ENCODE measurements around the gene GCLC. TPM values are rescaled to one million over a fixed set of nuclear protein-coding genes. Genes with fewer than 3 reads are reported as not detected.

Gene GCLC
- total and polyA plus RNA-seq, 9 of the 15 experiments (the other 6 are each of a cell fraction or from before 2014, with no cell fraction given) = 3.9 to 20.0 (median 9.4) TPM

DNA sequence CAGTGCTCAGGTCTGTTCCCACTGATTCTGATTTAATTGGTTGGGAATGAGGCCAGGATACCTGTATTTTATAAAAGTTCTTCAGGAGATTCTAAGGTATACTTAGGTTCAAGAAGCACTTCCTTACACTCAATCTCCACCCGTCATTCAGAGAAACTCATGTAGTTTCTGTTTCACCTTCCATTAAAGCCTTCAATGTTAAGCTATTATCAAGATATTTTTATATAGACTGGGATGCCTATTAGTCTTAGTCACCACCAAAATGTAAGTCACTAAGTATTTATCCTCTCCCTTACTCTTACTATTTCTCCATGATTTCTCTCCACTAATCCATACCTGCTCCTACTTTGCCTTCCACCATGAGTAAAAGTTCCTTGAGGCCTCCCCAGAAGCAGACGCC is 38.1 kb upstream of the GCLC start:
- TF ChIP-seq ZBED1 (IDR thresholded peaks at IDR 0.05) = no peak
- no peak for TF ChIP-seq MTA1 (IDR thresholded peaks at IDR 0.05; ENCODE audit: borderline replicate concordance)
- no peak for TF ChIP-seq U2AF2 (optimal IDR thresholded peaks at IDR 0.05; ENCODE audit: low read depth, low read length)
- TF ChIP-seq, protein P1, sequence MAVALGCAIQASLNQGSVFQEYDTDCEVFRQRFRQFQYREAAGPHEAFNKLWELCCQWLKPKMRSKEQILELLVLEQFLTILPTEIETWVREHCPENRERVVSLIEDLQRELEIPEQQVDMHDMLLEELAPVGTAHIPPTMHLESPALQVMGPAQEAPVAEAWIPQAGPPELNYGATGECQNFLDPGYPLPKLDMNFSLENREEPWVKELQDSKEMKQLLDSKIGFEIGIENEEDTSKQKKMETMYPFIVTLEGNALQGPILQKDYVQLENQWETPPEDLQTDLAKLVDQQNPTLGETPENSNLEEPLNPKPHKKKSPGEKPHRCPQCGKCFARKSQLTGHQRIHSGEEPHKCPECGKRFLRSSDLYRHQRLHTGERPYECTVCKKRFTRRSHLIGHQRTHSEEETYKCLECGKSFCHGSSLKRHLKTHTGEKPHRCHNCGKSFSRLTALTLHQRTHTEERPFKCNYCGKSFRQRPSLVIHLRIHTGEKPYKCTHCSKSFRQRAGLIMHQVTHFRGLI (CRISPR knock-in tag; IDR thresholded peaks at IDR 0.05) = no peak
- TF ChIP-seq, protein P2, sequence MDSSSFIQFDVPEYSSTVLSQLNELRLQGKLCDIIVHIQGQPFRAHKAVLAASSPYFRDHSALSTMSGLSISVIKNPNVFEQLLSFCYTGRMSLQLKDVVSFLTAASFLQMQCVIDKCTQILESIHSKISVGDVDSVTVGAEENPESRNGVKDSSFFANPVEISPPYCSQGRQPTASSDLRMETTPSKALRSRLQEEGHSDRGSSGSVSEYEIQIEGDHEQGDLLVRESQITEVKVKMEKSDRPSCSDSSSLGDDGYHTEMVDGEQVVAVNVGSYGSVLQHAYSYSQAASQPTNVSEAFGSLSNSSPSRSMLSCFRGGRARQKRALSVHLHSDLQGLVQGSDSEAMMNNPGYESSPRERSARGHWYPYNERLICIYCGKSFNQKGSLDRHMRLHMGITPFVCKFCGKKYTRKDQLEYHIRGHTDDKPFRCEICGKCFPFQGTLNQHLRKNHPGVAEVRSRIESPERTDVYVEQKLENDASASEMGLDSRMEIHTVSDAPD (CRISPR knock-in tag; IDR thresholded peaks at IDR 0.05) = no peak
- TF ChIP-seq, protein P3, sequence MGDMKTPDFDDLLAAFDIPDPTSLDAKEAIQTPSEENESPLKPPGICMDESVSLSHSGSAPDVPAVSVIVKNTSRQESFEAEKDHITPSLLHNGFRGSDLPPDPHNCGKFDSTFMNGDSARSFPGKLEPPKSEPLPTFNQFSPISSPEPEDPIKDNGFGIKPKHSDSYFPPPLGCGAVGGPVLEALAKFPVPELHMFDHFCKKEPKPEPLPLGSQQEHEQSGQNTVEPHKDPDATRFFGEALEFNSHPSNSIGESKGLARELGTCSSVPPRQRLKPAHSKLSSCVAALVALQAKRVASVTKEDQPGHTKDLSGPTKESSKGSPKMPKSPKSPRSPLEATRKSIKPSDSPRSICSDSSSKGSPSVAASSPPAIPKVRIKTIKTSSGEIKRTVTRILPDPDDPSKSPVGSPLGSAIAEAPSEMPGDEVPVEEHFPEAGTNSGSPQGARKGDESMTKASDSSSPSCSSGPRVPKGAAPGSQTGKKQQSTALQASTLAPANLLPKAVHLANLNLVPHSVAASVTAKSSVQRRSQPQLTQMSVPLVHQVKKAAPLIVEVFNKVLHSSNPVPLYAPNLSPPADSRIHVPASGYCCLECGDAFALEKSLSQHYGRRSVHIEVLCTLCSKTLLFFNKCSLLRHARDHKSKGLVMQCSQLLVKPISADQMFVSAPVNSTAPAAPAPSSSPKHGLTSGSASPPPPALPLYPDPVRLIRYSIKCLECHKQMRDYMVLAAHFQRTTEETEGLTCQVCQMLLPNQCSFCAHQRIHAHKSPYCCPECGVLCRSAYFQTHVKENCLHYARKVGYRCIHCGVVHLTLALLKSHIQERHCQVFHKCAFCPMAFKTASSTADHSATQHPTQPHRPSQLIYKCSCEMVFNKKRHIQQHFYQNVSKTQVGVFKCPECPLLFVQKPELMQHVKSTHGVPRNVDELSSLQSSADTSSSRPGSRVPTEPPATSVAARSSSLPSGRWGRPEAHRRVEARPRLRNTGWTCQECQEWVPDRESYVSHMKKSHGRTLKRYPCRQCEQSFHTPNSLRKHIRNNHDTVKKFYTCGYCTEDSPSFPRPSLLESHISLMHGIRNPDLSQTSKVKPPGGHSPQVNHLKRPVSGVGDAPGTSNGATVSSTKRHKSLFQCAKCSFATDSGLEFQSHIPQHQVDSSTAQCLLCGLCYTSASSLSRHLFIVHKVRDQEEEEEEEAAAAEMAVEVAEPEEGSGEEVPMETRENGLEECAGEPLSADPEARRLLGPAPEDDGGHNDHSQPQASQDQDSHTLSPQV (IDR thresholded peaks at IDR 0.05) = no peak
- TF ChIP-seq, protein P4, sequence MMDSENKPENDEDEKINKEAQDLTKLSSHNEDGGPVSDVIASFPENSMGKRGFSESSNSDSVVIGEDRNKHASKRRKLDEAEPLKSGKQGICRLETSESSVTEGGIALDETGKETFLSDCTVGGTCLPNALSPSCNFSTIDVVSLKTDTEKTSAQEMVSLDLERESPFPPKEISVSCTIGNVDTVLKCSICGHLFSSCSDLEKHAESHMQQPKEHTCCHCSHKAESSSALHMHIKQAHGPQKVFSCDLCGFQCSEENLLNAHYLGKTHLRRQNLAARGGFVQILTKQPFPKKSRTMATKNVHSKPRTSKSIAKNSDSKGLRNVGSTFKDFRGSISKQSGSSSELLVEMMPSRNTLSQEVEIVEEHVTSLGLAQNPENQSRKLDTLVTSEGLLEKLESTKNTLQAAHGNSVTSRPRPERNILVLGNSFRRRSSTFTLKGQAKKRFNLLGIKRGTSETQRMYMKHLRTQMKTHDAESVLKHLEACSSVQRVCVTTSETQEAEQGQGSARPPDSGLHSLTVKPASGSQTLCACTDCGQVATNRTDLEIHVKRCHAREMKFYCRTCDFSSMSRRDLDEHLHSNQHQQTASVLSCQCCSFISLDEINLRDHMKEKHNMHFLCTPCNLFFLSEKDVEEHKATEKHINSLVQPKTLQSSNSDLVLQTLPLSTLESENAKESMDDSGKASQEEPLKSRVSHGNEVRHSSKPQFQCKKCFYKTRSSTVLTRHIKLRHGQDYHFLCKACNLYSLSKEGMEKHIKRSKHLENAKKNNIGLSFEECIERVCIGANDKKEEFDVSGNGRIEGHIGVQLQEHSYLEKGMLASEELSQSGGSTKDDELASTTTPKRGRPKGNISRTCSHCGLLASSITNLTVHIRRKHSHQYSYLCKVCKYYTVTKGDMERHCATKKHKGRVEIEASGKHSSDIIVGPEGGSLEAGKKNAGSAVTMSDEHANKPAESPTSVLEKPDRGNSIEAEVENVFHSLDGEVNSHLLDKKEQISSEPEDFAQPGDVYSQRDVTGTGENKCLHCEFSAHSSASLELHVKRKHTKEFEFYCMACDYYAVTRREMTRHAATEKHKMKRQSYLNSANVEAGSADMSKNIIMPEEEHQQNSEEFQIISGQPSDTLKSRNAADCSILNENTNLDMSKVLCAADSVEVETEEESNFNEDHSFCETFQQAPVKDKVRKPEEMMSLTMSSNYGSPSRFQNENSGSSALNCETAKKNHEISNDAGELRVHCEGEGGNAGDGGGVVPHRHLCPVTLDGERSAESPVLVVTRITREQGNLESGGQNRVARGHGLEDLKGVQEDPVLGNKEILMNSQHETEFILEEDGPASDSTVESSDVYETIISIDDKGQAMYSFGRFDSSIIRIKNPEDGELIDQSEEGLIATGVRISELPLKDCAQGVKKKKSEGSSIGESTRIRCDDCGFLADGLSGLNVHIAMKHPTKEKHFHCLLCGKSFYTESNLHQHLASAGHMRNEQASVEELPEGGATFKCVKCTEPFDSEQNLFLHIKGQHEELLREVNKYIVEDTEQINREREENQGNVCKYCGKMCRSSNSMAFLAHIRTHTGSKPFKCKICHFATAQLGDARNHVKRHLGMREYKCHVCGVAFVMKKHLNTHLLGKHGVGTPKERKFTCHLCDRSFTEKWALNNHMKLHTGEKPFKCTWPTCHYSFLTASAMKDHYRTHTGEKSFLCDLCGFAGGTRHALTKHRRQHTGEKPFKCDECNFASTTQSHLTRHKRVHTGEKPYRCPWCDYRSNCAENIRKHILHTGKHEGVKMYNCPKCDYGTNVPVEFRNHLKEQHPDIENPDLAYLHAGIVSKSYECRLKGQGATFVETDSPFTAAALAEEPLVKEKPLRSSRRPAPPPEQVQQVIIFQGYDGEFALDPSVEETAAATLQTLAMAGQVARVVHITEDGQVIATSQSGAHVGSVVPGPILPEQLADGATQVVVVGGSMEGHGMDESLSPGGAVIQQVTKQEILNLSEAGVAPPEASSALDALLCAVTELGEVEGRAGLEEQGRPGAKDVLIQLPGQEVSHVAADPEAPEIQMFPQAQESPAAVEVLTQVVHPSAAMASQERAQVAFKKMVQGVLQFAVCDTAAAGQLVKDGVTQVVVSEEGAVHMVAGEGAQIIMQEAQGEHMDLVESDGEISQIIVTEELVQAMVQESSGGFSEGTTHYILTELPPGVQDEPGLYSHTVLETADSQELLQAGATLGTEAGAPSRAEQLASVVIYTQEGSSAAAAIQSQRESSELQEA (IDR thresholded peaks at IDR 0.05; ENCODE audit: low read depth) = no peak
- no TSS peak for BruUV-seq (replicated peaks)
- DNase-seq (ENCODE audit: extremely low read depth in 1 of 4, low spot score in 3 of 4) (no peak), FAIRE-seq (no peak), ATAC-seq (no peak)
- 10% methylated on average over 2 of the region's 2 CpGs for WGBS (ENCODE audit: insufficient coverage, low coverage, missing lambda C conversion rate)
- Histone ChIP-seq H2AFZ (ENCODE audit: low read depth, low read length) (no peak overlapping the region), H3K4me3 (no peak overlapping the region), H3K79me2 (ENCODE audit: control insufficient read depth, insufficient read depth, low read length) (no peaks in the 10 kb centered on the region), H3K9me1 (ENCODE audit: control insufficient read depth, insufficient read depth, low read length) (no peaks in the 10 kb centered on the region), H4K20me1 (replicated peaks; ENCODE audit: control insufficient read depth, insufficient read depth, low read length) (no peaks in the 10 kb centered on the region), H3K27me3 (ENCODE audit: control insufficient read depth in 2 of 2, insufficient read depth in 2 of 2, low read length in 2 of 2) (peaks cover 2 to 5% of the 10 kb centered on the region in 2 experiments; a peak in 2 of 5 replicates), H3K4me2 (ENCODE audit: insufficient read depth, low read length) (no peak overlapping the region), H3K9me3 (replicated peaks; ENCODE audit: control insufficient read depth, insufficient read depth, low read depth, low read length) (no peaks in the 10 kb centered on the region), H3K4me1 (replicated peaks in 1 of 2; ENCODE audit: control insufficient read depth in 2 of 2, insufficient read depth in 2 of 2, low read length in 2 of 2) (no peaks in the 10 kb centered on the region), H3K36me3 (ENCODE audit: control insufficient read depth, insufficient read depth, low read length) (no peaks in the 10 kb centered on the region), H3K9ac (ENCODE audit: insufficient read depth in 1 of 2, low read depth in 2 of 2, low read length in 2 of 2) (no peak overlapping the region), H3K27ac (ENCODE audit: extremely low read depth, low read depth, low read length) (no peak overlapping the region)
- intact Hi-C loops (cut with micrococcal nuclease) (no loop called here), in situ Hi-C loops (cut with MboI) (no loop called here)
- ChIA-PET POLR2A (no interaction called here), CTCF (ENCODE audit: low intra/inter-chr PET ratio) (no interaction called here)

Data from K562 (cell line).